HG03159 (cell line): ENCODE results near the gene KDM4B.

Experiments
- ATAC-seq: cut with Tn5 transposase; IDR thresholded peaks from one replicate; pipeline ENCODE4 v1.9.1; 2021; ENCODE audit warnings: mild to moderate bottlenecking, moderate library complexity; ENCODE audit not compliant: unreplicated experiment

The KDM4B gene

DNA sequence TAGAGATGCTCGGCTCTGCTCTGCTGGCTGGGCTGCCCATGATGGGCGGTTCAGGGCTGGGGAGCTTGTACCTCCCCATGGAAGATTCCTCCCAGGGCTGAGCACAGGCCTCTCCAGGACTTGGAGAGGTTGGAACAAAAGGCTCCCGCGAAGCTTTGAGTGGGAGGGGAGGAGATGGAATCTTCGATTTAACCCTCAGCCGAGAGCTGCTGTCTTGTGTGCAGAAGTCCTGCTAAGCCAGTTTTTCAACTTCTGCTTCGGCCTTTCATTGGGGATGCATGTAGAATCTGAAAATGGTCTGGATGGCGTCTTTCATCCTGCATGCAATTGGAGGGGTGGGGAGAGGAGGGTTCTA lies 163.3 kb downstream of the KDM4B start:
- no peak for ATAC-seq

DNA sequence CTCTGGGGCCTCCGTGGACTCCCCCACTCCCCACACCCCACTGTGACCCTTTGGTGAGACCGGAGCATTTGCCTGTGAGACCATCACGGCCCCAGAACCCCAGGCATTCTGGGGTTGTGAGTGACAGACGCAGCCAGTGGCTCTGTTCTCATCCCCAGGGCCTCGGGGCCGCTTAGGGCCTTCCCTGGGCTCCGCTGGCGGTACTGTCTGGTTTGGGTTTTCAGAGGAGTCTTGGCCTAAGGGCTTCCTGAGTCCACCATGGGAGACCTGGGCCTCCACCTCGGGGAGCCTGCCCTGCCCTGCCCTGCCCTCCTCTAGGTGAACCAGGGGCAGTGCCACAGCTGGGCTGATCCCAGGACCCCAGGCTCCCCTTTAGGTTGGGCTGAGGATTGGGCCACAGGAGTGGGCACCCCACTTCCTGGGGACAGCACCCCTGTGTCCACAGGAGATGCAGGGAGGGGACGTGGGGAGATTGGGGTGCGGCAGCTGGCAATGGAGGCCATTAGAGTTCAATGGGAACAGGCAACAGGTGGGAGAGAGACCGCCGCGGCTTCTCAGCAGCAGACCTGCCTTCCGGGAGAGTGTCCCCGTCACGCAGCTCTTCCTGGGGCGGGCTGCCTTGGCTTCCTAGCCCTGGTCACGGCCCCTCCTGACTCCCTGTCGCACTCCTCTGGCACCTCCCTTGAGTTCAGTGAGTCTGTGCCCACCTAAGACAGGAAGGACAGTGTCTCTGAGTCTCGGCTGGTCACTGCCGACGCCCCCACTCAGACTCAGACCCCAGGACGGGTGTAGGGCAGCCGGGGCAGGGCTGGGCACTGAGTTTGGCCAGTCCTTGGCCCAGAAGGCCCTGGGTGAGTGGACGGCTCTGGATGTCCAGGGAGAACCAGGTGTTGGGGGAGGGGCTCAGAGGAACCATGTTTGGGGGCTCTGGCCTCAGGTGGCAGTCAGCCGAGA lies 164.1 kb downstream of the KDM4B start:
- no peak for ATAC-seq

DNA sequence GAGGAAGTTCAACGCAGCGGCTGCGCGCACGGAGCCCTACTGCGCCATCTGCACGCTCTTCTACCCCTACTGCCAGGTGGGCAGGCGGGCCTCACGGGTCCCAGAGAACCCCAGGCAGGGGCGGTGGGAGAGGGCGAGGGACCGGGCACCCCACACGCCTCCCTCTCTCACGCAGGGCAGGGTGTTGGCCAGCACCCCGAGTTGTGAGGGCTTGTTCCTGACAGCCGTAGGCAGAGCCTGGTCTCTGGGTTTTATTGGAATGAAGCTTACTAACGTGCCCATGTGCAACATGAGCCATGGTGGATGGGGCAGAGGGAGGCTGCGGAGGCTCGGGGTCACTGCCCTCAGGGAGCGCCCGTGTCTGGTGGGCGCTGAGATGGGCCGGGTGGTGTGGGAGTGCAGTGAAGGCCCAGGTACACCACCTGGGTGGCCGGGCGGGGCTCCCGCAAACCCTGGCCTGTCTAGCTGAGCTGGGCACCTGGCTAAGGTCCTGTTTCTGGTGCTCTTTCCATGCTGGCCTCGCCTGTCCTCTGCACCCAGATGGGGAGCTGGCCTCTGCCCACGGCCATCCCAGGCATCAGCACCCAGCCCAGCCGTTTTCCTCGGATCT lies 165.2 kb downstream of the KDM4B start:
- ATAC-seq, result no peak

DNA sequence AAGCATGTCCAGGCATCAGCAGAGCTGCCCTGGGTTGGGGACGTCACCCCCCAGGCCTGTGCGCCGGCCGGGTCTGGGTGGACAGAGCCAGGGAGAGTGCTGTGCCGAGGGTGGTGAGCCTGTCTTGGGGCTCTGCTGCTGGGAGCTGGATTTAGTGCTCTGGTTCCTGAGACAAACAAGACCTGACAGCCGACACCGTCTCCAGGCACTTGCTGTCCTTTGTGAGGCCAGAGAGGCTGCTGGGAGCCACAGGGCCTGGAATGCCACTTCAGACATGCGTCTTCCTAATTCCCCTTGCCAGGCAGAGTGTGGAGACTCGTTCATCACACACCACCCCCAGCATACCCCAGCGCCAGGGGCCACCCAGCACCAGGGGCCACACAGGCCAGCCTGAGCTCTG lies 165.8 kb downstream of the KDM4B start:
- no peak for ATAC-seq

DNA sequence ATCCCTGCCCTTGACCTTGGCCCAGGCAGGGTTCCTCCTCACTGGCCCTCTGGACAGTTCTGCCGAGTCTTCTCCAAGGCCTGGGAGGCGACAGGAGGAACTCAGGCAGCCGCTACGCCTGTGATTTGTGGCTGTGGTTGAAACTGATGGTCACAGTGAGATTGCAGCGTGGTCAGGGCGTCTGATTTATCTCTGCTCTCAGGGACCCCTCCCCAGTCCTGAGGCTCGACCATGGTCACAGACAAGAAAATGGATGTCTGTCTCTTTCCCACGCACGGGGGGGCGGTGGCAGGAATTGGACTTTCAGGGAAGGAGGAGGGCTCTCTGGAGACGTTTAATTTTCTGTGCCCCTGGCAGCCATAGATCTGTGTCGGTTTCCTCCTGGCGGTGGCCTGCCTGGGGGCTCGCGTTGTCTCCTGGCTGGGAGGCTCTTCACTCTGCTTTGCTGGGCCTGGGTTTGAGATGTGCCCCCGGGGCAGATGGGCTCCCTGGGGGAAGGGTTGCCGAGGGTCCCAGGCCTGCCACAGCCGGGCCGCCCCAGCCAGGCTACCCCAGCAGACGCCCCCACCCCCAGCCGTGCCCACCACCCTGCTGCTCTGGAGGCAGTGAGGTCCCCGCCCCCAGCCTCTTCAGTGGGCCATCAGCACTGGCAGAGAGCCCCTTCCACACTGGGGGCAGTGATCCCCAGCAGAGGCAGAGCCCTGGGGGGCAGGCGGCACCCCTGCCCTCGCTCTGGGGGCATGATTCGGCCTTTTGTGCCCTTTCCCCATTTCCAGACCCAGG lies 167.4 kb downstream of the KDM4B start:
- ATAC-seq, result no peak

DNA sequence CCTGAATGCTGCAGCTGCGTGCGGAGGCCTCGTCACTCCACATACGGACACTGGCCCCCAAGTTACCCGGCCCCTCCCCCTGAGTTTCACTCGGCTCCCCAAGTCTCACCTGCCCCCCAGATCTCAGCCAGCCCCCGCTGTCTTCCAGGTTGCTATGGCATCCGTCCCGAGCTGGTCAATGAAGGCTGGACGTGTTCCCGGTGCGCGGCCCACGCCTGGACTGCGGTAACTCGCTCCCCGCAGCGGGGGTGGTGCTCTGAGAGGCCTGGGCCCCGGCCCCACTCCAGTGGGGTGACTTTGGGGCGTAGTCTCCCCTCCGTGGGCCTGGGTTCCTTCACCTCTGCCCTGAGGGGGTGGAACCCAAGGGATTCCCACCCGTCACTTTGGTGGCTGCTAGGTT lies 168.2 kb downstream of the KDM4B start:
- no peak for ATAC-seq

DNA sequence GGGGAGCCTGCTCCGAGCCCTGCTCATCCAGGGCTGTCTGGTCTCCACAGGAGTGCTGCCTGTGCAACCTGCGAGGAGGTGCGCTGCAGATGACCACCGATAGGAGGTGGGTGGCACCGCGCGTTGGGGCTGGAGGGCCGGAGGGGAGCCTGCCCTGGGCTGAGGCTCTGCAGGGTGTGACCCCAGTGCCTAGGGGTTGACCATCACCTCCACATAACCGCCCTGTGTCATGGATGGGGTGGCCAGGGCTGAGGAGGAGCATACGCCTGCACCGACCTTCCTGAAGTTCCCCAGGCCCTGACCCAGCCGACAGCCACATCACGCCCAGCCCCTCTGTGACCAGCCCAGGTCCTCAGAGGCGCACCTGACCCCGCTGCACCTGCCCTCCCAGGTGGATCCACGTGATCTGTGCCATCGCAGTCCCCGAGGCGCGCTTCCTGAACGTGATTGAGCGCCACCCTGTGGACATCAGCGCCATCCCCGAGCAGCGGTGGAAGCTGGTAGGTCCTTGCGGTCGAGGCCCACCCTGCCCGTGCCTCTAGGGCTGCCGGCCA lies 168.7 kb downstream of the KDM4B start:
- ATAC-seq, result no peak

DNA sequence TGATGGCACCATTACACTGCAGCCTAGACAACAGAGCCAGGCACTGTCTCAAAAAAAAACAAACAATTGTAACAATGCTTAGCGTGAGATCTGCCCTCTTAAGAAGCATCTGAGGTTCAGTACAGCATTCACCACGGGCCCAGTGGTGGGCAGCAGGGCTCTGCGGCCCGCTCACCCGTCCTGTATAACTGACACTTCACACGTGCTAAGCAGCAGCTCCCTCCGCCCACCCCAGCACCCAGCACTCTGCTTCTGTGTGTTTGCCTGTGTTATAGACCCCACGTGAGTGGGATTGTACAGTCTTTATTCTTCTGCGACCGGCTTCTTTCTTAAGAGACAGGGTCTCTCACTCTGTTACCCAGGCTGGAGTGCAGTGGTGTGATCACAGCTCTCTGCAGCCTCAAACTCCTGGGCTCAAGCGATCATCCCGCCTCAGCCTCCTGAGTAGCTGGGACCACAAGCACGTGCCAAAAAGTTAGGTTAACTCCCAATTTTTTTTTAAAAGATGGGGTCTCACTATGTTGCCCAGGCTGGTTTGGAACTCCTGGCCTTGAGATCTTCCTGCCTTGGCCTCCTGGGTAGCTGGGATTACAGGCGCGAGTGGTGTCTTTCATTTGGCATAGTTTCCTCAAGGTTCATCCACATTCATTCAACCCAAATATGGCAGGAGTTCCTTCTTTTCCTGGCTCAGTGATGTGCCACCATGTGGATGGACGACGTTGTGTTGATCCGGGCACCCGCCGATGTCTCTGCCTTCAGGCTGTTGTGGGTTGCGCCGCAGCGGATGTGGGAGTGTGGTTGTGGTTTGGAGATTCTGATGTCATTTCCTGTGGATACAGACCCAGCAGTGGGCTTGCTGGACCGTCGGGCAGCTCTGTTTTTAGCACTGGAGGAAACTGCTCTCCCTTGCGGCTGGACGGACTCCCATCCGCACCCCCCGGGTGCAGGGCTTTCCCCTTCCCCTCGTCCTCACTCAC lies 170.0 kb downstream of the KDM4B start:
- ATAC-seq, result peak; percentile 60

DNA sequence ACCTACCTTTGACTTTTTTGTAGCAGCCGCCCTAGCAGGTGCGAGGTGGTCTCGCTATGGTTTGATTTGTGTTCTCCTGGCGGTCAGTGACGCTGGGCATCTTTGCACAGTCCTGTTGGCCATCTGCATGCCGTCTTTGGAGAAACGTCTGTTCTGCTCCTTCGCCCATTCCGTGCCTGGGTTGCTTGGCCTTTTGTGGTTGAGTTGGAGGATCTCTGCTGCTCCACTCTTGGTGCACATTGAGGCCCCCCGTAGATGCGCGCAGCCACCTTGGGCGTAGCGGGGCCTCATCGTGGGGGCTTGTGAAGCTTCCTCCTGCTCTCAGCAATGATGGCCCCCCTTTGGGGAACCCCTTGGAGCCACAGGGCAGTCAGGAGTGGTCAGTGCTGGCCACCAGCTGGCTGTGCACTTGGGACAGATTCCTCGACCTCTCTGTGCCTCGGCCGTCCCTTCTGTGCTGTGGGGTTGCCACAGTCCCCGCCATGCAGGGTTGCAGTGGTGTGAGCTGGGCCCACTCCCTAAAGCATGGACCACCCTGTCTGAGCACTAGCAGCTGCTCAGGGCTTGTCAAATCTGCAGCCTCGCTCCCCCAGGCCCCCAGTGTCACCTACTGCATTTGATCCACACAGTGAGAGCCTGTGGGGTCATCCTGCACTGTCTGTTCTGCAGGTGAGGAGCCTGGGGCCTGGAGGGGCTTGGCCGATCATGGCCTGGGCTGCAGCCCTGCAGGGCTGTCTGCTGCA lies 170.8 kb downstream of the KDM4B start:
- ATAC-seq, result no peak

DNA sequence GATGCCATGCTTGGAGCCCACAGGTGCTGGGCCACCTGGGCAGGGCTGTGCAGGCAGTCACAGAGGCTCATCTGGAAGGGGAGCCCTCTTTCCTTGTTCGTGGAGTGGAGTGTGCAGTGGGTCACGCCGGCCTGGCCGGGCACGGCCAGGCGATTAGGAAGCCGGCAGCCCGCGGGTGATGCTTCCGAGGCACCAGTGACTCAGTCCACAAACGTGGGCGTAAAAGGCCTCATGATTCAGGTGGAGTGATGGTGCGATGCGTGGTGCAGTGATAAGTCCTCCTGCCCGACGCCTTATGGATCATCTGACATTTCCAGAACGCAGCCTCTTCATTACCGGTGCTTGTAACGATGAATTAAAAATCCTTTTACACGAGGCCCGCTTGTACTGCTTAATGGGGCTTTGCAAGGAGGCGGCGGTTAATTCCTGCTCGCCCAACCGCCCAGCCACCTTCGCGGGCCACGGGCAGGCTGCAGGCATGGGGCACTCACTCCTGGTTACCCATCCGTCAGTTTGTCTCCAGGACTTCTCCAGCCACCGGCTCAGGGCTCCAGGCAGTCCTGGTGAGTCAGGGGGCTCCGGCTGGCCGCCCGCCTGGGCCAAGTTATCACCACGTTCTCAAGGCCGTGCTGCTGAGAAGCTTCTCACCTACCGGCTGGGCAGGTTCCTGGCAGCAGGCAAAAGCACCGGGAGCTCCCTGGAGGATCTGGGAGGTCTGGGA lies 172.4 kb downstream of the KDM4B start:
- ATAC-seq, result no peak

DNA sequence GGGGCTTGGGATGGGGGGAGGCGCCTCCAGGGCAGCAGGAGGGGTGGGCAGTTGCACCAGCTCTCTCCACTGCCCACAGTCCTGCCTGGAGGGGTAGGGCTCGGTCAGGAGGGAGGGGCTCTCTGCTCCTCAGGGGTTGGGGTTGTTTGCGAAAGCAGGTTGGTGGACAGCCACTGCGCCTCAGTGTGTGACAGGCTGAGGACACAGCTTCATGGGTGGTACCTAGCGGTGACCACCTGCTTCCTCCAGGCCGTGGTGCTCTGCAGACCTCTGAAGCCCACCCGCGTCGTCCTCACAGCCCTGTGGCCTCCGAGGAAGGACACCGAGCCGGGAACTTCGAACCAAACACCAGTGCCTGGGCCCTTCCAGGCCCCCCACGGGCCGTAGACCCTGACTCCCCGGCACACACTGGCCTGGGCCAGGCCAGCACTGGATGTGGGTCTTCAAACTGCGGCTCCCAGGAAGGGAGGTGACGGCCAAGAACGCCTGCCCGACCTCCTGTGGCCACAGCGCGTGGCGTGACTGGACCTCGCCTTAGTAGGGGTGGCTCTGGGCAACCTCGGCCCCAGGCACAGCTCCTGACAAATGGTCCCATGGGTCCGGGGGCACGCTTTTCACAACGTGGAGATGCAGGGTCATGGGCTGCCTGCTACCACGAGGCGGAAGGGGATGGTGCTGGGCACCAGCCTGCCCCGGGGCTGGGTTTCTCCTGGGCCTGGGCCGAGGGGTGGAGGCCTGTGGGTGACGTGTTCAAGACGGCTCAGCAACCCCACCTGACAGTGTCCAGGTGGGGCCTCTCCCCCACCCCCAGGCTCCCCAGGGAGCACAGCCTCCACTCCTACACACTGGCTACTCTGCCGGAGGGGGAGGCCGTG lies 173.2 kb downstream of the KDM4B start:
- ATAC-seq, result no peak

DNA sequence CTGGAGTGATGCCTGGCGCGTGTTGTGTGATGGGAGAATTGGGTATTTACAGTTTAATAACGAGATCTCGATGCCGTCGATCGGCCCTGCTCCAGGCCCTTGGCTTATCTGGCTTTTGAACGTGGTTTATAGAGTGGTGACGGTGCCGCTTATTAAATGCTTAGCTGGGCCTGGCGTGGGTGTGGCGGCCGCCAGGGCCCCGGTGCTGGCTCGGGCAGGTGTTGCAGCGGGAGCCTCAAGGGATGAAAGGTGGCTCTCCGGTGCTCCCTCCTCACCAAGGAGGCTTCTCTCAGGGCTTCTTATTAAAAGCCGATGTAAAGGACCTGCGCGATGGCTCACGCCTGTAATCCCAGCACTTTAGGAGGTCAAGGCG lies 173.8 kb downstream of the KDM4B start:
- ATAC-seq, result no peak

DNA sequence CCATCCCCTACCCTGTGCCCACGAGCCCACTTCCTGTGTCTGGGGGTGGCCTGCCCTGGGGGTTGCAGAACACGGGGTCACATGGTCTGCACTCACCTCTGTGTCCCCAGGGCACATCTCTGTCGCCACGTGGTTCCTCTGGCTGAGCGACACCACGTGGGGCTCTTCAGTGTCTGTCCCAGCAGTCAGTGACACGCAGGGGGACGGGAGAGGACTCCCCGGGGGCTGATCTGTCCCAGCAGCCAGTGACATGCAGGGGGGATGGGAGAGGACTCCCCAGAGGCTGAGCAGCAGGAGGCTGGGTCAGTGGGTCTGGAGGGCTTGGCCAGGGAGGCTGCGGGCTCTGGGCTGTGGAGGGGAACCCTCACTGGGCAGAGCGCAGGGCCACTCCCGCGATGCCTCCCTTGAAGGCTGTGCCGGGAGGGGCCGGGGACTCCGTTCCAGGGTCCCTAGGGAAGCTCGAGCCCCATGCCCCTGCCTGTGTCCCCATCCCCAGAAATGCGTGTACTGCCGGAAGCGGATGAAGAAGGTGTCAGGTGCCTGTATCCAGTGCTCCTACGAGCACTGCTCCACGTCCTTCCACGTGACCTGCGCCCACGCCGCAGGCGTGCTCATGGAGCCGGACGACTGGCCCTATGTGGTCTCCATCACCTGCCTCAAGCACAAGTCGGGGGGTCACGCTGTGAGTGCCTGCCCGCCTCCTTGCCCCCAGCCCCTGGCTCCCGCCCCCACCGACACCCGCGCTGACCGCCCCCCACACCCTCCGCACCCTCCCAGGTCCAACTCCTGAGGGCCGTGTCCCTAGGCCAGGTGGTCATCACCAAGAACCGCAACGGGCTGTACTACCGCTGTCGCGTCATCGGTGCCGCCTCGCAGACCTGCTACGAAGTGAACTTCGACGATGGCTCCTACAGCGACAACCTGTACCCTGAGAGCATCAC lies 174.8 kb downstream of the KDM4B start:
- ATAC-seq, result no peak

DNA sequence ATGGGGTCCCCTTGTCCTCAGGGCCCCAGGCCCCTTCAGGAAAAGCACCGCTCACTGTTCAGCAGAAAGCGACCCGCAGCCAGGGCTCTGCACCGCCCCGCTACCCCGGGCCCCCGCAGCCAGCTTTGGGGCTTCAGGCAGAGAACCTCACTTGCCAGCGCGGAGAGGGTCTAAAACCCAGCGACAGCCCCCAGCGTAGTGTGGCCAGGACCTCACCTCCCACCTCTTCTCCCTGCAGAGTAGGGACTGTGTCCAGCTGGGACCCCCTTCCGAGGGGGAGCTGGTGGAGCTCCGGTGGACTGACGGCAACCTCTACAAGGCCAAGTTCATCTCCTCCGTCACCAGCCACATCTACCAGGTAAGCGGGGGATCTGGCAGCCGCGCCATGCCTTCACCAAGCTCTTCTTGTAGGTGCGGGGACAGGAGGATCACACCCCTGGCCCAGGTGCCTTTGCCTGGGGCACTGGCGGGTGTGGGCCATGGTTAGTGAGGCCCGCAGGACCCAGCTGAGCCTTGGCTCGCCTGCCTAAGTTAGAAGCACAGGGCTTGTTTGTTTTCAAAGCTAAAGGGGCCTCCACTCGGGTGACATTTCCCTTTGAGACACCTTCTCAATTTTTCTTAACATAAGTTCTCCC lies 175.7 kb downstream of the KDM4B start:
- no peak for ATAC-seq

DNA sequence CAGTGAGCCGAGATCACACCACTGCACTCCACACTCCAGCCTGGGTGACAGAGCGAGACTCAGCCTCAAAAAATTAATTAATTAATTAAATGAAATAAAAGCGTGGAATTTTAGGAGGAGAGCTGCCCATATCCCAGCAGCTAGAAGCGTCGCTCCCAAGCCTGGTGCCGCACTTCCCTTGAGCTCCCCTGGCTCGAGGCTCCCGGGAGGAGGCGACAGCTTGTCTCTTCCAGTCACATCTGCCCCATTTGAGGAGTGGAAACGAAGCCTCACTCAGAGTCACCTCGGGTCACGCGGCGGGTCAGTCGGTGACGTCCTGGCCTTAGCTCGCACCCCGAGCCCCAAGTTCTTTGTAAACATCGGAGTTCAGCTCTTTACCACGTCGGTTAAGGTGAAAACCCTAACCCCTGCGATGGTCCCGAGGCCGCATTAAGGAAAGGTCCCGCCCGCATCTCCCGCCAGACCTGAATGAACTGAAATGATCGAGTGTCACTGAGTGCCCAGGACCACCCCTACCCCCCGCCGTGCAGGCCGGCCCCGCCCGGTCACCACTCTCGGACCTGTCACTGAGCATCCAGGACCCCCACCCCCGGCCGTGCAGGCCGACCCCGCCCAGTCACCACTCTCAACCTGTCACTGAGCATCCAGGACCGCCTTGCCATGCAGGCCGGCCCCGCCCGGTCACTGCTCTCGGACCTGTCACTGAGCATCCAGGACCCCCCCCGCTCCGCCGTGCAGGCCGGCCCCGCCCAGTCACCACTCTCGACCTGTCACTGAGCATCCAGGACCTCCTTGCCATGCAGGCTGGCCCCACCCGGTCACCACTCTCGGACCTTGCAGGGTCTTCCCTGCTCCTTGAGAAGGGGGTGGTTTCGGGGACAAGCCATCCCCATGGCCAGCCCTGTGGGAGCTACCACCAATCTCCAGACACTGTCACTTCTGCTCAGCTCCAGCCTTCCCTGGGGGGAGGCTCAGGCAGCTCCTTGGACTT lies 176.9 kb downstream of the KDM4B start:
- ATAC-seq, result no peak
